Testis (tissue), 2 donors: ENCODE data around the gene PDGFD.

Experiments
- POLR2A ChIP-seq: fragments of 450-650 bp; IDR thresholded peaks from one replicate; pipeline ENCODE4 v1.6.1; 2017; ENCODE audit warnings: antibody characterized with exemption, mild to moderate bottlenecking, moderate library complexity
- TF ChIP-seq, protein P1 (sequence below), 3 experiments: fragments of 450-650 bp in 2 of 3; fragments of 200-600 bp in 1 of 3; sonication (generic) in 1 of 3; IDR thresholded peaks; one replicate each; pipeline ENCODE4 v1.5.1; 2016 to 2019; ENCODE audit warnings: antibody characterized with exemption in 3 of 3, mild to moderate bottlenecking in 2 of 3, moderate library complexity in 1 of 3

DNA sequence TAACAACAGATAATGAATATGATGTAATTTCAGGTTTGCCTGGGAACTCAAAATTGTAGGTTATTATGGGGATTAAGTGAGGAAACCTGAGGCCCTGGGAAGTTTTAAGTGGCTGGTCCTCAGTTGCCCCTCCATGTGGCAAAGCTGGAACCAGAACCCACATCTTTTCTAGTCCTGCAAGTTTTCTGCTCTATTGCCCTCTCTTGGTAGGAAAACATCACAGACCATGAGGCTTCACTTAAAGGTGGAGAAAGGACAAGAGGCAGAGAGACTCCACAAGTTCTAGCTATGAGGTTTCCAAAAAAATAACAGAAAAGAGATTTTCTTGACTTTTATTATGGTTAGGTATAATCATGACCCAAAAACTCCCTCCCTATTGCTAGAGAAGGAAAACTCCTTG is 243.0 kb downstream of the PDGFD start:
- no peak for TF ChIP-seq POLR2A
- TF ChIP-seq, protein P1, sequence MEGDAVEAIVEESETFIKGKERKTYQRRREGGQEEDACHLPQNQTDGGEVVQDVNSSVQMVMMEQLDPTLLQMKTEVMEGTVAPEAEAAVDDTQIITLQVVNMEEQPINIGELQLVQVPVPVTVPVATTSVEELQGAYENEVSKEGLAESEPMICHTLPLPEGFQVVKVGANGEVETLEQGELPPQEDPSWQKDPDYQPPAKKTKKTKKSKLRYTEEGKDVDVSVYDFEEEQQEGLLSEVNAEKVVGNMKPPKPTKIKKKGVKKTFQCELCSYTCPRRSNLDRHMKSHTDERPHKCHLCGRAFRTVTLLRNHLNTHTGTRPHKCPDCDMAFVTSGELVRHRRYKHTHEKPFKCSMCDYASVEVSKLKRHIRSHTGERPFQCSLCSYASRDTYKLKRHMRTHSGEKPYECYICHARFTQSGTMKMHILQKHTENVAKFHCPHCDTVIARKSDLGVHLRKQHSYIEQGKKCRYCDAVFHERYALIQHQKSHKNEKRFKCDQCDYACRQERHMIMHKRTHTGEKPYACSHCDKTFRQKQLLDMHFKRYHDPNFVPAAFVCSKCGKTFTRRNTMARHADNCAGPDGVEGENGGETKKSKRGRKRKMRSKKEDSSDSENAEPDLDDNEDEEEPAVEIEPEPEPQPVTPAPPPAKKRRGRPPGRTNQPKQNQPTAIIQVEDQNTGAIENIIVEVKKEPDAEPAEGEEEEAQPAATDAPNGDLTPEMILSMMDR (IDR thresholded peaks at IDR 0.05), result no peak
